Measurements from ENCODE around the gene PKP1. TPM values are rescaled to one million over a fixed set of nuclear protein-coding genes. Genes with fewer than 3 reads are reported as not detected.

Gene PKP1
- total RNA-seq, 3 donors from 2014 or later = 0.96 to 22.5 (median 12.1) TPM

GRCh38 chr1:201335174-201335870, 52.0 kb downstream of the PKP1 start:
- peak overlapping the region in 1 of 2 donors; percentile 23 for H3K27ac ChIP-seq
- TF ChIP-seq POLR2AphosphoS5 (IDR thresholded peaks at IDR 0.05) (no peak), POLR2A (IDR thresholded peaks at IDR 0.05) (no peak)
- TF ChIP-seq, protein P1, sequence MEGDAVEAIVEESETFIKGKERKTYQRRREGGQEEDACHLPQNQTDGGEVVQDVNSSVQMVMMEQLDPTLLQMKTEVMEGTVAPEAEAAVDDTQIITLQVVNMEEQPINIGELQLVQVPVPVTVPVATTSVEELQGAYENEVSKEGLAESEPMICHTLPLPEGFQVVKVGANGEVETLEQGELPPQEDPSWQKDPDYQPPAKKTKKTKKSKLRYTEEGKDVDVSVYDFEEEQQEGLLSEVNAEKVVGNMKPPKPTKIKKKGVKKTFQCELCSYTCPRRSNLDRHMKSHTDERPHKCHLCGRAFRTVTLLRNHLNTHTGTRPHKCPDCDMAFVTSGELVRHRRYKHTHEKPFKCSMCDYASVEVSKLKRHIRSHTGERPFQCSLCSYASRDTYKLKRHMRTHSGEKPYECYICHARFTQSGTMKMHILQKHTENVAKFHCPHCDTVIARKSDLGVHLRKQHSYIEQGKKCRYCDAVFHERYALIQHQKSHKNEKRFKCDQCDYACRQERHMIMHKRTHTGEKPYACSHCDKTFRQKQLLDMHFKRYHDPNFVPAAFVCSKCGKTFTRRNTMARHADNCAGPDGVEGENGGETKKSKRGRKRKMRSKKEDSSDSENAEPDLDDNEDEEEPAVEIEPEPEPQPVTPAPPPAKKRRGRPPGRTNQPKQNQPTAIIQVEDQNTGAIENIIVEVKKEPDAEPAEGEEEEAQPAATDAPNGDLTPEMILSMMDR (IDR thresholded peaks at IDR 0.05) = no peak
- DNase-seq (ENCODE audit: low spot score in 2 of 2) = no peak

GRCh38 chr1:201335901-201336300, 52.6 kb downstream of the PKP1 start:
- TF ChIP-seq POLR2A (IDR thresholded peaks at IDR 0.05) = no peak
- TF ChIP-seq POLR2AphosphoS5 (IDR thresholded peaks at IDR 0.05) = no peak
- TF ChIP-seq, protein P1 (IDR thresholded peaks at IDR 0.05) = no peak
- no peak for DNase-seq (ENCODE audit: low spot score in 2 of 2)
- H3K27ac ChIP-seq = no peak overlapping the region
- H3K36me3 ChIP-seq = no peaks in the 10 kb centered on the region
- no peaks in the 10 kb centered on the region for H3K27me3 ChIP-seq
- no peak overlapping the region for H3K4me3 ChIP-seq
- intact Hi-C loops (cut with DNase I; ENCODE audit: low total_unique reads) = no loop called here
- no peaks in the 10 kb centered on the region for H3K4me1 ChIP-seq
- no peaks in the 10 kb centered on the region for H3K9me3 ChIP-seq

More at GRCh38 chr1:201335174-201335870, 52.0 kb downstream of the PKP1 start:
- Histone ChIP-seq H3K4me1 (no peaks in the 10 kb centered on the region), H3K36me3 (no peaks in the 10 kb centered on the region), H3K9me3 (no peaks in the 10 kb centered on the region), H3K27me3 (no peaks in the 10 kb centered on the region), H3K4me3 (no peak overlapping the region)
- intact Hi-C loops (cut with DNase I; ENCODE audit: low total_unique reads) = no loop called here

GRCh38 chr1:201336711-201337450, 53.6 kb downstream of the PKP1 start:
- no peak for DNase-seq (ENCODE audit: low spot score in 2 of 2)
- Histone ChIP-seq H3K27ac (no peak overlapping the region), H3K36me3 (no peaks in the 10 kb centered on the region), H3K27me3 (no peaks in the 10 kb centered on the region), H3K9me3 (no peaks in the 10 kb centered on the region), H3K4me3 (no peak overlapping the region), H3K4me1 (no peaks in the 10 kb centered on the region)
- TF ChIP-seq POLR2A (IDR thresholded peaks at IDR 0.05) (no peak), POLR2AphosphoS5 (IDR thresholded peaks at IDR 0.05) (no peak)
- TF ChIP-seq, protein P1 (IDR thresholded peaks at IDR 0.05) = no peak
- intact Hi-C loops (cut with DNase I; ENCODE audit: low total_unique reads) = no loop called here

GRCh38 chr1:201341377-201341776, 58.1 kb downstream of the PKP1 start:
- Histone ChIP-seq H3K4me3 (no peak overlapping the region), H3K9me3 (no peaks in the 10 kb centered on the region), H3K27ac (no peak overlapping the region), H3K4me1 (no peaks in the 10 kb centered on the region), H3K27me3 (no peaks in the 10 kb centered on the region), H3K36me3 (no peaks in the 10 kb centered on the region)
- intact Hi-C loops (cut with DNase I; ENCODE audit: low total_unique reads) = loop anchor here (2.0 kb wide), 1 partner anchor 73 kb away; no protein-coding TSS in a partner anchor
- no peak for TF ChIP-seq POLR2A (IDR thresholded peaks at IDR 0.05)
- TF ChIP-seq POLR2AphosphoS5 (IDR thresholded peaks at IDR 0.05) = no peak
- no peak for DNase-seq (ENCODE audit: low spot score in 2 of 2)

DNA sequence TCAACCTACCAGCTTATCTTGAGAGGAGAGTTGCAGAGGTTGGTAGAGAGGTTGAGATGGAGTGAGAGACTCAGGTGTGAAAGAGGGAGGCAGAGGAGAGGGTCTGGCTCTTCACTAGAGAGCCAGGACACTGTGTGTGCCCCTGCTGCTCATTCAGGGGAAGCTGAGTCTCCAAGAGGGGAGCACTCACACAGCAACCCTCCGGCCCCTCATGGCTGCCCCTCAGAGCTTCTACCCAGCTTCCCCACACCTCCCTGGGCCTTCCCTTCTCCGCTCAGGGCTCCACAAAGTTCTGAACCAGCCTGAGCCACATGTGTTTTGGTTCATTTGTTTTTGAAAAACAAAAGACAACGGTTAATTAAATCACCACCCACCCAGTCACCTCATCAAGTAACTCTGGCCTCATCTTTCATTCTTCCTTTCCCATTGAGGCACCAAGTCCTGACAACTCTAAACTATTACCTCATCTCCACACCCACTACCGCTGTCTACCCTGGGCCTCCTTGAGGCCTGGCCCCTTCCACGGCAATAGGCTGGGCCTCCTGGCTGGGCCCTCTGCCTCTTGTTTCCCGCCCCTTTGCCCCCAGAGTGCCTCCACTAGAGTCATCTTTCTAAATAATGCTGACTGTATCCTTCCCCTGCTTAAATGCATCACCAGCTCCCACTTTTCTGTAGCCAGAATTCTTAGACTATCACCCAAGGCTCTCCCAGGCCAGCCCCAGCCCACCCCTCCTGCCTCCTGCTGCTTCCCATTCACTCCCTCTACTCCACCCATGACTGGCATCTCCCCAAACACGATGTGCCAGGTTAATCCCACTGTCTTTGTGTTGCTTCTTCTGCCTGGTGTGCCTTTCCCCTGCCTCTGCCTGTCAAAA, 61.1 kb downstream of the PKP1 start:
- Histone ChIP-seq H3K27ac (no peak overlapping the region), H3K36me3 (no peaks in the 10 kb centered on the region), H3K9me3 (no peaks in the 10 kb centered on the region), H3K27me3 (no peaks in the 10 kb centered on the region), H3K4me3 (no peak overlapping the region), H3K4me1 (no peaks in the 10 kb centered on the region)
- intact Hi-C loops (cut with DNase I; ENCODE audit: low total_unique reads) = no loop called here
- no peak for DNase-seq (ENCODE audit: low spot score in 2 of 2)
- TF ChIP-seq POLR2A (IDR thresholded peaks at IDR 0.05) = no peak
- TF ChIP-seq, protein P1 (IDR thresholded peaks at IDR 0.05) = no peak
- TF ChIP-seq POLR2AphosphoS5 (IDR thresholded peaks at IDR 0.05) = no peak
